ENCODE data around the gene MTA3.

Gene MTA3

GRCh38 chr2:42675815-42676214, 107.4 kb downstream of the MTA3 start:
- Histone ChIP-seq H3K9ac (ENCODE audit: low read length) (no peak overlapping the region), H3K4me3 (ENCODE audit: low read depth in 1 of 2, low read length in 2 of 2) (no peak overlapping the region), H3K4me1 (ENCODE audit: insufficient read depth, low read length) (peaks cover 7% of the 10 kb centered on the region)

GRCh38 chr2:42685303-42685702, 116.9 kb downstream of the MTA3 start:
- Histone ChIP-seq H3K9me3 (ENCODE audit: low read length) (no peaks in the 10 kb centered on the region), H3K27me3 (ENCODE audit: control insufficient read depth in 1 of 2, insufficient read depth in 2 of 2, low read length in 2 of 2) (no peaks in the 10 kb centered on the region), H3K9ac (ENCODE audit: low read length) (no peak overlapping the region), H3K4me1 (ENCODE audit: insufficient read depth, low read length) (no peaks in the 10 kb centered on the region), H3K27ac (ENCODE audit: low read depth, low read length) (no peak overlapping the region), H3K36me3 (ENCODE audit: insufficient read depth, low read length) (peaks cover 9% of the 10 kb centered on the region), H3K4me3 (ENCODE audit: low read depth in 1 of 2, low read length in 2 of 2) (no peak overlapping the region)

More at GRCh38 chr2:42675815-42676214, 107.4 kb downstream of the MTA3 start:
- H3K9me3 ChIP-seq (ENCODE audit: low read length) = no peaks in the 10 kb centered on the region
- no peak overlapping the region for H3K27ac ChIP-seq (ENCODE audit: low read depth, low read length)
- H3K36me3 ChIP-seq (ENCODE audit: insufficient read depth, low read length) = no peaks in the 10 kb centered on the region
- no peaks in the 10 kb centered on the region for H3K27me3 ChIP-seq (ENCODE audit: control insufficient read depth in 1 of 2, insufficient read depth in 2 of 2, low read length in 2 of 2)

- no peak overlapping the region for H3K4me3 ChIP-seq (ENCODE audit: low read depth in 1 of 2, low read length in 2 of 2)
- no peak overlapping the region for H3K9ac ChIP-seq (ENCODE audit: low read length)
- H3K9me3 ChIP-seq (ENCODE audit: low read length) = no peaks in the 10 kb centered on the region
- no peaks in the 10 kb centered on the region for H3K36me3 ChIP-seq (ENCODE audit: insufficient read depth, low read length)
- no peaks in the 10 kb centered on the region for H3K4me1 ChIP-seq (ENCODE audit: insufficient read depth, low read length)
- H3K27ac ChIP-seq (ENCODE audit: low read depth, low read length) = no peak overlapping the region
- no peaks in the 10 kb centered on the region for H3K27me3 ChIP-seq (ENCODE audit: control insufficient read depth in 1 of 2, insufficient read depth in 2 of 2, low read length in 2 of 2)
These were observed 124.7 kb downstream of the MTA3 start for GRCh38 chr2:42693013-42693615.

GRCh38 chr2:42693688-42694479, 125.5 kb downstream of the MTA3 start:
- Histone ChIP-seq H3K27ac (ENCODE audit: low read depth, low read length) (no peak overlapping the region), H3K9me3 (ENCODE audit: low read length) (no peaks in the 10 kb centered on the region), H3K36me3 (ENCODE audit: insufficient read depth, low read length) (no peaks in the 10 kb centered on the region), H3K9ac (ENCODE audit: low read length) (no peak overlapping the region), H3K27me3 (ENCODE audit: control insufficient read depth in 1 of 2, insufficient read depth in 2 of 2, low read length in 2 of 2) (no peaks in the 10 kb centered on the region), H3K4me1 (ENCODE audit: insufficient read depth, low read length) (no peaks in the 10 kb centered on the region), H3K4me3 (ENCODE audit: low read depth in 1 of 2, low read length in 2 of 2) (no peak overlapping the region)

- Histone ChIP-seq H3K36me3 (ENCODE audit: insufficient read depth, low read length) (no peaks in the 10 kb centered on the region), H3K4me1 (ENCODE audit: insufficient read depth, low read length) (no peaks in the 10 kb centered on the region), H3K9ac (ENCODE audit: low read length) (no peak overlapping the region), H3K27me3 (ENCODE audit: control insufficient read depth in 1 of 2, insufficient read depth in 2 of 2, low read length in 2 of 2) (no peaks in the 10 kb centered on the region), H3K9me3 (ENCODE audit: low read length) (no peaks in the 10 kb centered on the region), H3K27ac (ENCODE audit: low read depth, low read length) (no peak overlapping the region), H3K4me3 (ENCODE audit: low read depth in 1 of 2, low read length in 2 of 2) (no peak overlapping the region)
These were observed 128.6 kb downstream of the MTA3 start for GRCh38 chr2:42696987-42697386.

GRCh38 chr2:42698940-42699339, 130.5 kb downstream of the MTA3 start:
- Histone ChIP-seq H3K36me3 (ENCODE audit: insufficient read depth, low read length) (peaks cover under 1% of the 10 kb centered on the region), H3K27me3 (ENCODE audit: control insufficient read depth in 1 of 2, insufficient read depth in 2 of 2, low read length in 2 of 2) (no peaks in the 10 kb centered on the region), H3K27ac (ENCODE audit: low read depth, low read length) (no peak overlapping the region), H3K9me3 (ENCODE audit: low read length) (no peaks in the 10 kb centered on the region), H3K4me1 (ENCODE audit: insufficient read depth, low read length) (no peaks in the 10 kb centered on the region), H3K9ac (ENCODE audit: low read length) (no peak overlapping the region), H3K4me3 (ENCODE audit: low read depth in 1 of 2, low read length in 2 of 2) (no peak overlapping the region)

GRCh38 chr2:42706836-42707235, 138.4 kb downstream of the MTA3 start:
- Histone ChIP-seq H3K4me3 (ENCODE audit: low read depth in 1 of 2, low read length in 2 of 2) (no peak overlapping the region), H3K27ac (ENCODE audit: low read depth, low read length) (no peak overlapping the region), H3K9me3 (ENCODE audit: low read length) (no peaks in the 10 kb centered on the region), H3K36me3 (ENCODE audit: insufficient read depth, low read length) (peaks cover 26% of the 10 kb centered on the region), H3K9ac (ENCODE audit: low read length) (no peak overlapping the region), H3K4me1 (ENCODE audit: insufficient read depth, low read length) (no peaks in the 10 kb centered on the region), H3K27me3 (ENCODE audit: control insufficient read depth in 1 of 2, insufficient read depth in 2 of 2, low read length in 2 of 2) (no peaks in the 10 kb centered on the region)

- H3K4me1 ChIP-seq (ENCODE audit: insufficient read depth, low read length) = no peaks in the 10 kb centered on the region
- H3K4me3 ChIP-seq (ENCODE audit: low read depth in 1 of 2, low read length in 2 of 2) = no peak overlapping the region
These were observed 139.7 kb downstream of the MTA3 start for GRCh38 chr2:42708179-42708578.

GRCh38 chr2:42711896-42712295, 143.5 kb downstream of the MTA3 start:
- H3K9me3 ChIP-seq (ENCODE audit: low read length) = no peaks in the 10 kb centered on the region
- no peak overlapping the region for H3K4me3 ChIP-seq (ENCODE audit: low read depth in 1 of 2, low read length in 2 of 2)
- H3K36me3 ChIP-seq (ENCODE audit: insufficient read depth, low read length) = peaks cover 17% of the 10 kb centered on the region
- H3K27ac ChIP-seq (ENCODE audit: low read depth, low read length) = no peak overlapping the region
- H3K9ac ChIP-seq (ENCODE audit: low read length) = no peak overlapping the region
- H3K27me3 ChIP-seq (ENCODE audit: control insufficient read depth in 1 of 2, insufficient read depth in 2 of 2, low read length in 2 of 2) = no peaks in the 10 kb centered on the region
- H3K4me1 ChIP-seq (ENCODE audit: insufficient read depth, low read length) = no peaks in the 10 kb centered on the region

More at GRCh38 chr2:42708179-42708578, 139.7 kb downstream of the MTA3 start:
- H3K27ac ChIP-seq (ENCODE audit: low read depth, low read length) = no peak overlapping the region
- no peak overlapping the region for H3K9ac ChIP-seq (ENCODE audit: low read length)
- no peaks in the 10 kb centered on the region for H3K9me3 ChIP-seq (ENCODE audit: low read length)
- peaks cover 26% of the 10 kb centered on the region for H3K36me3 ChIP-seq (ENCODE audit: insufficient read depth, low read length)
- no peaks in the 10 kb centered on the region for H3K27me3 ChIP-seq (ENCODE audit: control insufficient read depth in 1 of 2, insufficient read depth in 2 of 2, low read length in 2 of 2)

- Histone ChIP-seq H3K27ac (ENCODE audit: low read depth, low read length) (no peak overlapping the region), H3K27me3 (ENCODE audit: control insufficient read depth in 1 of 2, insufficient read depth in 2 of 2, low read length in 2 of 2) (no peaks in the 10 kb centered on the region), H3K9me3 (ENCODE audit: low read length) (no peaks in the 10 kb centered on the region), H3K4me1 (ENCODE audit: insufficient read depth, low read length) (no peaks in the 10 kb centered on the region), H3K36me3 (ENCODE audit: insufficient read depth, low read length) (peaks cover 14% of the 10 kb centered on the region), H3K4me3 (ENCODE audit: low read depth in 1 of 2, low read length in 2 of 2) (no peak overlapping the region), H3K9ac (ENCODE audit: low read length) (no peak overlapping the region)
These were observed 144.5 kb downstream of the MTA3 start for GRCh38 chr2:42712934-42713333.

- no peak overlapping the region for H3K27ac ChIP-seq (ENCODE audit: low read depth, low read length)
- H3K27me3 ChIP-seq (ENCODE audit: control insufficient read depth in 1 of 2, insufficient read depth in 2 of 2, low read length in 2 of 2) = no peaks in the 10 kb centered on the region
- H3K4me1 ChIP-seq (ENCODE audit: insufficient read depth, low read length) = no peaks in the 10 kb centered on the region
- peaks cover 4% of the 10 kb centered on the region for H3K36me3 ChIP-seq (ENCODE audit: insufficient read depth, low read length)
- H3K9ac ChIP-seq (ENCODE audit: low read length) = no peak overlapping the region
- H3K9me3 ChIP-seq (ENCODE audit: low read length) = no peaks in the 10 kb centered on the region
- no peak overlapping the region for H3K4me3 ChIP-seq (ENCODE audit: low read depth in 1 of 2, low read length in 2 of 2)
These were observed 145.5 kb downstream of the MTA3 start for GRCh38 chr2:42713920-42714319.

GRCh38 chr2:42714686-42715085, 146.3 kb downstream of the MTA3 start:
- Histone ChIP-seq H3K27ac (ENCODE audit: low read depth, low read length) (no peak overlapping the region), H3K9me3 (ENCODE audit: low read length) (no peaks in the 10 kb centered on the region), H3K4me1 (ENCODE audit: insufficient read depth, low read length) (no peaks in the 10 kb centered on the region), H3K9ac (ENCODE audit: low read length) (no peak overlapping the region), H3K27me3 (ENCODE audit: control insufficient read depth in 1 of 2, insufficient read depth in 2 of 2, low read length in 2 of 2) (no peaks in the 10 kb centered on the region), H3K36me3 (ENCODE audit: insufficient read depth, low read length) (no peaks in the 10 kb centered on the region), H3K4me3 (ENCODE audit: low read depth in 1 of 2, low read length in 2 of 2) (no peak overlapping the region)
